Erythroblast (primary cell): ENCODE data around the gene HIGD1A.

ENCODE experiments used
- GATA1 ChIP-seq: IDR thresholded peaks from 2 replicates; pipeline ENCODE4 v1.6.1; 2011; ENCODE audit warnings: low read depth, mild to moderate bottlenecking, control low read depth, low read length, moderate library complexity
- POLR2A ChIP-seq: IDR thresholded peaks from 2 replicates; pipeline ENCODE4 v1.6.1; 2011; ENCODE audit warnings: mild to moderate bottlenecking, low read length

GRCh38 chr3:42769477-42770131, 34.7 kb downstream of the HIGD1A start:
- TF ChIP-seq POLR2A (no peak), GATA1 (no peak)
